Trophoblast cell (in vitro differentiated cells and primary cell): Measurements from ENCODE around the gene HSP90AA1.
A peak's percentile ranks its signal among the peaks of the same experiment; 100 is the strongest.

Experiments
- DNase-seq, 2 donors: peaks; one replicate each; pipeline ENCODE4 v3.0.0-alpha.2; 2016
- H2AFZ ChIP-seq: 2 replicates; pipeline ENCODE4 v1.6.1; 2013; ENCODE audit warnings: low read length, moderate library complexity, mild to moderate bottlenecking; ENCODE audit not compliant: insufficient read depth, poor library complexity
- H2AK5ac ChIP-seq: 2 replicates; pipeline ENCODE4 v1.6.1; 2013; ENCODE audit warnings: mild to moderate bottlenecking, low read length
- H2BK120ac ChIP-seq: 2 replicates; pipeline ENCODE4 v1.6.1; 2013; ENCODE audit warnings: low read length, mild to moderate bottlenecking, moderate library complexity; ENCODE audit not compliant: insufficient read depth, poor library complexity
- H2BK12ac ChIP-seq: 2 replicates; pipeline ENCODE4 v1.6.1; 2013; ENCODE audit warnings: mild to moderate bottlenecking, low read length, moderate library complexity
- H2BK5ac ChIP-seq: 2 replicates; pipeline ENCODE4 v1.6.1; 2013; ENCODE audit warnings: low read length, low read depth, moderate library complexity, mild to moderate bottlenecking; ENCODE audit not compliant: poor library complexity
- H3K14ac ChIP-seq: 2 replicates; pipeline ENCODE4 v1.6.1; 2013; ENCODE audit warnings: mild to moderate bottlenecking, low read length
- H3K18ac ChIP-seq: 2 replicates; pipeline ENCODE4 v1.6.1; 2013; ENCODE audit warnings: mild to moderate bottlenecking, low read length
- H3K23ac ChIP-seq: 2 replicates; pipeline ENCODE4 v1.6.1; 2013; ENCODE audit warnings: low read length
- H3K27ac ChIP-seq: 2 replicates; pipeline ENCODE4 v1.5.1; 2013; ENCODE audit warnings: low read depth, mild to moderate bottlenecking, inconsistent platforms, low read length, moderate library complexity
- H3K27me3 ChIP-seq: 2 replicates; pipeline ENCODE4 v1.6.1; 2013; ENCODE audit warnings: inconsistent platforms, mild to moderate bottlenecking, low read length, moderate library complexity; ENCODE audit not compliant: insufficient read depth
- H3K36me3 ChIP-seq, 2 experiments: 1 replicate in 1 of 2; 2 replicates in 1 of 2; pipeline ENCODE4 v1.6.1; 2013; ENCODE audit warnings: low read length in 2 of 2, mild to moderate bottlenecking in 2 of 2, moderate library complexity in 1 of 2; ENCODE audit not compliant: insufficient read depth in 2 of 2, control insufficient read depth in 1 of 2
- H3K4ac ChIP-seq: 2 replicates; pipeline ENCODE4 v1.6.1; 2013; ENCODE audit warnings: low read depth, mild to moderate bottlenecking, low read length, moderate library complexity
- H3K4me1 ChIP-seq, 2 experiments: 1 replicate in 1 of 2; 2 replicates in 1 of 2; pipeline ENCODE4 v1.6.1; 2013; ENCODE audit warnings: low read length in 2 of 2, mild to moderate bottlenecking in 2 of 2, moderate library complexity in 1 of 2; ENCODE audit not compliant: insufficient read depth in 2 of 2, control insufficient read depth in 1 of 2
- H3K4me2 ChIP-seq: 2 replicates; pipeline ENCODE4 v1.6.1; 2013; ENCODE audit warnings: inconsistent platforms, mild to moderate bottlenecking, low read length, moderate library complexity
- H3K4me3 ChIP-seq: 2 replicates; pipeline ENCODE4 v1.5.1; 2013; ENCODE audit warnings: mild to moderate bottlenecking, low read depth, low read length, inconsistent platforms
- H3K79me1 ChIP-seq: one replicate; pipeline ENCODE4 v1.6.1; 2013; ENCODE audit warnings: low read length
- H3K79me2 ChIP-seq: 2 replicates; pipeline ENCODE4 v1.6.1; 2013; ENCODE audit warnings: low read length, mild to moderate bottlenecking; ENCODE audit not compliant: control insufficient read depth, insufficient read depth, poor library complexity
- H3K9ac ChIP-seq: 2 replicates; pipeline ENCODE4 v1.6.1; 2013; ENCODE audit warnings: mild to moderate bottlenecking, low read length
- H3K9me3 ChIP-seq: 2 replicates; pipeline ENCODE4 v1.6.1; 2013; ENCODE audit warnings: low read depth, mild to moderate bottlenecking, control low read depth, inconsistent platforms, low read length; ENCODE audit not compliant: insufficient read depth
- H4K12ac ChIP-seq: 2 replicates; pipeline ENCODE4 v1.6.1; 2013; ENCODE audit warnings: low read depth, mild to moderate bottlenecking, low read length, moderate library complexity
- H4K8ac ChIP-seq: 2 replicates; pipeline ENCODE4 v1.6.1; 2013; ENCODE audit warnings: low read depth, mild to moderate bottlenecking, low read length, moderate library complexity
- H4K91ac ChIP-seq: one replicate; pipeline ENCODE4 v1.6.1; 2013; ENCODE audit warnings: low read depth, mild to moderate bottlenecking, low read length, moderate library complexity
- WGBS: extraction: QIAGEN DNeasy Blood & Tissue Kit; methylation state at CpG from one replicate; pipeline ENCODE4 v1.1.7; 2013; ENCODE audit warnings: missing lambda C conversion rate; ENCODE audit not compliant: insufficient read length, insufficient coverage; ENCODE audit errors: extremely low coverage; 5-methylcytosine and 5-hydroxymethylcytosine counted together

The HSP90AA1 gene

DNA sequence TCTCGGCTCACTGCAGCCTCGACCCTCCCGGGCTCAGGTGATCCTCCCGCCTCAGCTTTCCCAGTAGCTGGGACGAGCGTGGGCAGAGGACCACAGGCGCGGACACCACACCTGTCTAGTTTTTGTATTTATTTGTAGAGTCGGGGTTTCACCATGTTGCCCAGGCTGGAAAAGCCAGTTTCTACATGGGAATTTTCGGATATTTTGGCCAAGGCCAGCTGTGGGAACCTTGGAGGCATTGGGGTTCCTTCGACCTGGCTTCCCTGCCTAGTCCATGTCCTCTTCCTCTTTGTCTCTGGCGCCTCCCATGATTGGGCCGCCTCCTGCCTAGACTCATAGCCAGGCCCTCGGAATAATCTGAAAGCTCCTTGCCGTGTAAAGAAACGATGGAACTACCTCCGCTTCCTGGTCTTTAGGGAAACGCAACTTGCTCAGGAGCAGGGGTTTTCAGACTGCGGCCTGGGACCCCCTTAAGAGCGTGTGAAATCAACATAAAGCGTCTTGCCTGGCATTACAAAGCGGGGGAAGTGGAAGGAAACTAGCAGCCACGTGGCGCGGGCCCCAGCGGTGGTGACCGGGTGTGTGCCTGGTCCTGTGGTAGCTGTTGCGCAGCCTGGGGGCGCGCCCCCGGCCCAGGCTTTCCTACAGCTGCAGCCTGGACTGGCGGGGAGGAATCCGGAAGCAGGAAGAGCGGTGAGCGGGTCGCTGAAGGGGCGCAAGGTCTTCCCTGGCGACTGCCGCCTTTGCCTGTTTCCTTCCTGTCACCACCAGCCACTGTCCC lies 1.4 kb upstream of the HSP90AA1 start:
- WGBS, result no CpG with 5 or more reads among the region's 39 CpGs

DNA sequence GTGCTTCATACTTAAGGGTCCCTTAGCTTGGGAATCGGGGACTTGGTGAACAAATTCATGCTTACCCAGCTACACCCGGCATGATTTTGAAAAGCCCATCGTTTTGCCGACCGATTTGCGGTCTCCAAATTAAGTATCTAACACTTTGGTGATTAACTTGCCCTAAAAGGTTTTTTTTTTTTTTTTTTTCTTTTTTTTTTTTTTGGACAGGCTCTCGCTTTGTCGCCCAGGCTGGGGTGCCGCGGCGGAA lies 843 bp upstream of the HSP90AA1 start:
- no peak overlapping the region for H3K23ac ChIP-seq
- H3K4me1 ChIP-seq, result peaks cover 22% of the 10 kb centered on the region in 2 experiments
- peak overlapping the region; percentile 95 for H3K4ac ChIP-seq
- H3K14ac ChIP-seq, result peak overlapping the region; percentile 98
- peaks cover 21% of the 10 kb centered on the region for H3K79me2 ChIP-seq
- no peaks in the 10 kb centered on the region for H3K27me3 ChIP-seq
- peak overlapping the region; percentile 99 for H4K12ac ChIP-seq
- H3K9ac ChIP-seq, result peak overlapping the region; percentile 88
- peak overlapping the region; percentile 52 for H2BK12ac ChIP-seq
- H2AFZ ChIP-seq, result peak overlapping the region; percentile 95
- peak overlapping the region; percentile 98 for H3K27ac ChIP-seq
- H3K9me3 ChIP-seq, result no peaks in the 10 kb centered on the region
- peak overlapping the region; percentile 100 for H4K8ac ChIP-seq
- peak overlapping the region; percentile 96 for H4K91ac ChIP-seq
- H3K18ac ChIP-seq, result peak overlapping the region; percentile 98
- peaks cover 9 to 23% of the 10 kb centered on the region in 2 experiments for H3K36me3 ChIP-seq
- WGBS, result no CpG with 5 or more reads among the region's 11 CpGs
- H3K79me1 ChIP-seq, result peaks cover 20% of the 10 kb centered on the region
- peak overlapping the region; percentile 99 for H2BK120ac ChIP-seq
- H3K4me2 ChIP-seq, result peak overlapping the region; percentile 62
- H2BK5ac ChIP-seq, result peak overlapping the region; percentile 99
- H3K4me3 ChIP-seq, result peak overlapping the region; percentile 76
- no peak for DNase-seq
- H2AK5ac ChIP-seq, result peak overlapping the region; percentile 90

More for the DNA sequence above, 1.4 kb upstream of the HSP90AA1 start:
- peak overlapping the region; percentile 20 for H2BK120ac ChIP-seq
- peak overlapping the region; percentile 81 for H2AK5ac ChIP-seq
- no peak overlapping the region for H3K9ac ChIP-seq
- H2AFZ ChIP-seq, result peak overlapping the region; percentile 30
- peaks cover 22% of the 10 kb centered on the region in 2 experiments for H3K4me1 ChIP-seq
- peaks cover 20% of the 10 kb centered on the region for H3K79me1 ChIP-seq
- peak overlapping the region; percentile 68 for H3K27ac ChIP-seq
- H3K4me3 ChIP-seq, result no peak overlapping the region
- H2BK12ac ChIP-seq, result peak overlapping the region; percentile 51
- H3K4ac ChIP-seq, result peak overlapping the region; percentile 38
- peak overlapping the region; percentile 78 for H3K18ac ChIP-seq
- H4K12ac ChIP-seq, result peak overlapping the region; percentile 57
- peak overlapping the region; percentile 100 for H4K8ac ChIP-seq
- no peak overlapping the region for H3K23ac ChIP-seq
- peaks cover 7 to 18% of the 10 kb centered on the region in 2 experiments for H3K36me3 ChIP-seq
- H3K27me3 ChIP-seq, result no peaks in the 10 kb centered on the region
- DNase-seq, result peak; percentile 53 to 67
- peak overlapping the region; percentile 23 for H3K14ac ChIP-seq
- H3K79me2 ChIP-seq, result peaks cover 21% of the 10 kb centered on the region
- peak overlapping the region; percentile 62 for H3K4me2 ChIP-seq
- no peaks in the 10 kb centered on the region for H3K9me3 ChIP-seq
- H4K91ac ChIP-seq, result peak overlapping the region; percentile 81
- H2BK5ac ChIP-seq, result peak overlapping the region; percentile 67

DNA sequence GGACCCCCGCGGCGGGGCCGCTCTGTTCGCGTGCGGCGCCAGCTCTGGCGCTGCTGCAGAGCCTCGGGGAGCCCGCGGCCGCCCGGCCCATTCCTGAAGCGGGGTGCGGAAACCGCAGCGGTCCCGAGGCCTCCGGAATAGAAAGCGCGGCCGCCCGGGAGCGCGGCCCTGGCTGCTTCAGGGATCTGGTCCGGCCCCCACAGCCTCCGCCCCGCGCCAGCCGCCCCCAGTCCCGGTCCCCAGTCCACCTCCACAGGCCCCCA lies 204 bp downstream of the HSP90AA1 start:
- Histone ChIP-seq H3K4me1 (peaks cover 22% of the 10 kb centered on the region in 2 experiments), H3K36me3 (peaks cover 12 to 34% of the 10 kb centered on the region in 2 experiments), H3K9me3 (no peaks in the 10 kb centered on the region), H2BK12ac (no peak overlapping the region), H3K79me2 (peaks cover 21% of the 10 kb centered on the region), H3K79me1 (peaks cover 20% of the 10 kb centered on the region), H4K12ac (peak overlapping the region; percentile 68), H3K9ac (peak overlapping the region; percentile 98), H4K8ac (peak overlapping the region; percentile 86), H3K27ac (peak overlapping the region; percentile 89), H2BK5ac (peak overlapping the region; percentile 84), H2BK120ac (peak overlapping the region; percentile 72), H3K23ac (no peak overlapping the region), H3K18ac (peak overlapping the region; percentile 57), H3K4me2 (peak overlapping the region; percentile 63), H2AFZ (peak overlapping the region; percentile 46), H2AK5ac (no peak overlapping the region), H4K91ac (peak overlapping the region; percentile 98), H3K14ac (peak overlapping the region; percentile 94), H3K4me3 (peak overlapping the region; percentile 87), H3K27me3 (no peaks in the 10 kb centered on the region), H3K4ac (peak overlapping the region; percentile 97)
- no CpG with 5 or more reads among the region's 32 CpGs for WGBS
- DNase-seq, result no peak

DNA sequence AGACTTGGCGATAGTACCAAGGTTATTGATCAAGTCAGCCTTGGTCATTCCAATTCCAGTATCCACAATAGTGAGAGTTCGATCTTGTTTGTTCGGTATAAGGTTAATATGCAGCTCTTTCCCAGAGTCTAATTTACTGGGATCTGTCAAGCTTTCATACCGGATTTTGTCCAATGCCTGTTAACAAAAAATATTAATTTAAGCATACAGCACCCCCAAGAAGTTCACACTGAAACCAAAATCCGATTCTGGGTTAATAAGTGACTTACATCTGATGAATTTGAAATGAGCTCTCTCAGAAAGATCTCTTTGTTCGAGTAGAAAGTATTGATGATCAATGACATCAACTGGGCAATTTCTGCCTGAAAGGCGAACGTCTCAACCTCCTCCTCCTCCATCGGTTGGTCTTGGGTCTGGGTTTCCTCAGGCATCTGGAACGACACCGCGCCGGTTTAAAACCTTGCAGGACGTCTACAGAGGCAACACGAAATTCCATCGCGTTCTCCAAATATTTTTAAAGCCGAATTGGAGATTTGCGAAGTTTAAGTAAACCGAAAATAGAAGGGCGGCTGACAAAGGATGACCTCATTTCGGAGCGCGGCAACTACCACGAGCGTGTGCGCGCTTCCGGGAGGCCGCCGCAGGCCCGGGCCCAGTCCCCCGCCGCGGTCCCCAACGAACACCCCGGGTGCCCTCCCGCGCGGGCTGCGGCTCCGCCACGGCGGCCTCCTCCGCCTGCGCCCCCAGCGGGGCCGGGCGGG lies 716 bp downstream of the HSP90AA1 start:
- Histone ChIP-seq H3K23ac (no peak overlapping the region), H4K91ac (peak overlapping the region; percentile 98), H2AFZ (peak overlapping the region; percentile 46), H2BK120ac (peak overlapping the region; percentile 72), H3K27ac (peak overlapping the region; percentile 89), H2BK5ac (peak overlapping the region; percentile 84), H3K9me3 (no peaks in the 10 kb centered on the region), H3K18ac (peak overlapping the region; percentile 57), H2AK5ac (no peak overlapping the region), H3K4ac (peak overlapping the region; percentile 97), H3K4me2 (peak overlapping the region; percentile 63), H4K12ac (peak overlapping the region; percentile 68), H3K27me3 (no peaks in the 10 kb centered on the region), H3K36me3 (peaks cover 12 to 37% of the 10 kb centered on the region in 2 experiments), H2BK12ac (no peak overlapping the region), H3K14ac (peak overlapping the region; percentile 94), H3K4me3 (peak overlapping the region; percentile 87), H3K79me1 (peaks cover 20% of the 10 kb centered on the region), H3K79me2 (peaks cover 21% of the 10 kb centered on the region), H4K8ac (peak overlapping the region; percentile 86), H3K9ac (peak overlapping the region; percentile 98), H3K4me1 (peaks cover 22% of the 10 kb centered on the region in 2 experiments)
- peak; percentile 42 to 77 for DNase-seq
- WGBS, result no CpG with 5 or more reads among the region's 49 CpGs
